Ishikawa (cell line): ENCODE data around the gene ZHX3.

Source experiments
- CEBPB ChIP-seq: IDR thresholded peaks from 2 replicates; pipeline ENCODE4 v1.6.1; 2012
- CREB1 ChIP-seq: IDR thresholded peaks from 2 replicates; pipeline ENCODE4 v1.6.1; 2012; ENCODE audit warnings: low read depth
- EGR1 ChIP-seq: IDR thresholded peaks from 2 replicates; pipeline ENCODE4 v1.6.1; 2012
- EP300 ChIP-seq: IDR thresholded peaks from 2 replicates; pipeline ENCODE4 v1.6.1; 2012; ENCODE audit warnings: borderline replicate concordance
- FOXM1 ChIP-seq: IDR thresholded peaks from 2 replicates; pipeline ENCODE4 v1.6.1; 2012; ENCODE audit warnings: low read depth, borderline replicate concordance
- NFIC ChIP-seq: IDR thresholded peaks from 2 replicates; pipeline ENCODE4 v1.6.1; 2012
- RAD21 ChIP-seq: IDR thresholded peaks from 2 replicates; pipeline ENCODE4 v1.6.1; 2012; ENCODE audit warnings: low read depth
- TAF1 ChIP-seq: IDR thresholded peaks from 2 replicates; pipeline ENCODE4 v1.6.1; 2012; ENCODE audit warnings: low read depth, mild to moderate bottlenecking
- TCF12 ChIP-seq: IDR thresholded peaks from 2 replicates; pipeline ENCODE4 v1.6.1; 2012; ENCODE audit warnings: low read depth
- TEAD4 ChIP-seq: IDR thresholded peaks from 2 replicates; pipeline ENCODE4 v1.6.1; 2012
- YY1 ChIP-seq: IDR thresholded peaks from 2 replicates; pipeline ENCODE4 v1.6.1; 2012; ENCODE audit warnings: low read depth
- ZBTB7A ChIP-seq: IDR thresholded peaks from 2 replicates; pipeline ENCODE4 v1.6.1; 2012; ENCODE audit warnings: low read depth
- TF ChIP-seq, protein P1 (sequence below): IDR thresholded peaks from 2 replicates; pipeline ENCODE4 v1.6.1; 2012
- TF ChIP-seq, protein P2 (sequence below): IDR thresholded peaks from 2 replicates; pipeline ENCODE4 v1.6.1; 2012
- TF ChIP-seq, protein P3 (sequence below): IDR thresholded peaks from 2 replicates; pipeline ENCODE4 v1.6.1; 2012; ENCODE audit warnings: low read depth, mild to moderate bottlenecking

The ZHX3 gene

GRCh38 chr20:41330343-41330720 lies 12.8 kb upstream of the ZHX3 start:
- TF ChIP-seq TAF1, result no peak
- no peak for TF ChIP-seq CREB1
- no peak for TF ChIP-seq CEBPB
- TF ChIP-seq FOXM1, result no peak
- no peak for TF ChIP-seq TEAD4
- TF ChIP-seq TCF12, result no peak
- TF ChIP-seq ZBTB7A, result no peak
- no peak for TF ChIP-seq EP300
- no peak for TF ChIP-seq NFIC
- TF ChIP-seq, protein P1, sequence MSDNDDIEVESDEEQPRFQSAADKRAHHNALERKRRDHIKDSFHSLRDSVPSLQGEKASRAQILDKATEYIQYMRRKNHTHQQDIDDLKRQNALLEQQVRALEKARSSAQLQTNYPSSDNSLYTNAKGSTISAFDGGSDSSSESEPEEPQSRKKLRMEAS, result no peak
- TF ChIP-seq YY1, result no peak

- TF ChIP-seq EP300 (no peak), CEBPB (no peak), TEAD4 (0 out of 2 replicates have a peak, but pooled peaks have one; percentile 46), NFIC (no peak)
- TF ChIP-seq, protein P1, result peak; percentile 27; the same call in 1 of the 2 replicates
- TF ChIP-seq, protein P2, sequence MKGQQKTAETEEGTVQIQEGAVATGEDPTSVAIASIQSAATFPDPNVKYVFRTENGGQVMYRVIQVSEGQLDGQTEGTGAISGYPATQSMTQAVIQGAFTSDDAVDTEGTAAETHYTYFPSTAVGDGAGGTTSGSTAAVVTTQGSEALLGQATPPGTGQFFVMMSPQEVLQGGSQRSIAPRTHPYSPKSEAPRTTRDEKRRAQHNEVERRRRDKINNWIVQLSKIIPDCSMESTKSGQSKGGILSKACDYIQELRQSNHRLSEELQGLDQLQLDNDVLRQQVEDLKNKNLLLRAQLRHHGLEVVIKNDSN, result peak; percentile 42; the same call in 1 of the 2 replicates
Observed at GRCh38 chr20:41329435-41330342, 12.2 kb upstream of the ZHX3 start.

- TF ChIP-seq EGR1 (no peak), EP300 (no peak), CREB1 (no peak), TAF1 (no peak), FOXM1 (no peak), YY1 (no peak), RAD21 (no peak), CEBPB (no peak), TCF12 (no peak)
- TF ChIP-seq, protein P3, sequence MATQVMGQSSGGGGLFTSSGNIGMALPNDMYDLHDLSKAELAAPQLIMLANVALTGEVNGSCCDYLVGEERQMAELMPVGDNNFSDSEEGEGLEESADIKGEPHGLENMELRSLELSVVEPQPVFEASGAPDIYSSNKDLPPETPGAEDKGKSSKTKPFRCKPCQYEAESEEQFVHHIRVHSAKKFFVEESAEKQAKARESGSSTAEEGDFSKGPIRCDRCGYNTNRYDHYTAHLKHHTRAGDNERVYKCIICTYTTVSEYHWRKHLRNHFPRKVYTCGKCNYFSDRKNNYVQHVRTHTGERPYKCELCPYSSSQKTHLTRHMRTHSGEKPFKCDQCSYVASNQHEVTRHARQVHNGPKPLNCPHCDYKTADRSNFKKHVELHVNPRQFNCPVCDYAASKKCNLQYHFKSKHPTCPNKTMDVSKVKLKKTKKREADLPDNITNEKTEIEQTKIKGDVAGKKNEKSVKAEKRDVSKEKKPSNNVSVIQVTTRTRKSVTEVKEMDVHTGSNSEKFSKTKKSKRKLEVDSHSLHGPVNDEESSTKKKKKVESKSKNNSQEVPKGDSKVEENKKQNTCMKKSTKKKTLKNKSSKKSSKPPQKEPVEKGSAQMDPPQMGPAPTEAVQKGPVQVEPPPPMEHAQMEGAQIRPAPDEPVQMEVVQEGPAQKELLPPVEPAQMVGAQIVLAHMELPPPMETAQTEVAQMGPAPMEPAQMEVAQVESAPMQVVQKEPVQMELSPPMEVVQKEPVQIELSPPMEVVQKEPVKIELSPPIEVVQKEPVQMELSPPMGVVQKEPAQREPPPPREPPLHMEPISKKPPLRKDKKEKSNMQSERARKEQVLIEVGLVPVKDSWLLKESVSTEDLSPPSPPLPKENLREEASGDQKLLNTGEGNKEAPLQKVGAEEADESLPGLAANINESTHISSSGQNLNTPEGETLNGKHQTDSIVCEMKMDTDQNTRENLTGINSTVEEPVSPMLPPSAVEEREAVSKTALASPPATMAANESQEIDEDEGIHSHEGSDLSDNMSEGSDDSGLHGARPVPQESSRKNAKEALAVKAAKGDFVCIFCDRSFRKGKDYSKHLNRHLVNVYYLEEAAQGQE, result no peak
- TF ChIP-seq, protein P1, result no peak
Observed at GRCh38 chr20:41327178-41327577, 9.6 kb upstream of the ZHX3 start.

DNA sequence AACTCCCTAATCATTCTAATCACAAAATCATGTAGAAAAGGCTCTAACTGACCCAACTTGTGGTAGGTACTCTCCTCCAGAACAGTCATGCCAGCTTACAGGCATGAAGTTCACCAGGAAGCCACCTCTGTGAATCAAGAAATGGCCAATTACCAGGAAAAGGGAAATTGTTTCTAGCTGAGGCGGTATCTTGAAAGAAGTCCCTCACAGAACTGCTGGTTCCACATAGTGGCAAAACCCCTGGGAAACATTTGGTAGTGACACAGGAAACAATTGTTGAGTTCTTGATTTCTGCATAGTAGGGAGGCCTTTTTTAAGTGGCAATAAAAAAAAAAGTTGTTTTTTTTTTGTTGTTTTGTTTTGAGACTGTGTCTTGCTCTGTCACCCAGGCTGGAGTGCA lies 3.4 kb upstream of the ZHX3 start:
- TF ChIP-seq EGR1 (no peak), CEBPB (no peak), CREB1 (no peak), NFIC (no peak), FOXM1 (no peak), TAF1 (no peak), EP300 (no peak), RAD21 (no peak), ZBTB7A (no peak)
- TF ChIP-seq, protein P1, result no peak

DNA sequence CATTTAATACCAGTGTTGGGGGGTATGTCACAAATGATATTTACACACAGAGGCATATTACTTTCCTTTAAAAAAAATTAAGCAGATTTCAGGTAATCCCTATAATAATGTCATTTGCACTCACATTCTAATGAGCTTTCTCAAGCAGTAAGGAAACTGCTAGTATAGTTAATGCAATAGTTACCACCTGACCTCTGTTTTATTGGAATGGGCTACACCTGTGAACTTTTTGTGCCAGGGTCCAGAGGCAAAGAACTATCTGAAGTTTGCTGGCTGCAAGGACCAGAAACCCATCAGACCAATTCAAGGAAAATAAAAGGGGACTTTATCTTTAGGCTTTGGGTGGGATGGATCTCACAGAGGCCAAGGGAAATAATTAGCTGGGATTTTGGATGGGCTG lies 2.9 kb upstream of the ZHX3 start:
- TF ChIP-seq, protein P1, result no peak
- TF ChIP-seq CREB1 (no peak), FOXM1 (no peak), TCF12 (no peak), TAF1 (no peak), CEBPB (no peak), TEAD4 (no peak), EGR1 (no peak), RAD21 (no peak), ZBTB7A (no peak), EP300 (no peak), YY1 (no peak), NFIC (no peak)
- TF ChIP-seq, protein P2, result no peak
- TF ChIP-seq, protein P3, result no peak
